ENCODE results near the gene EPHB2.

EPHB2 gene

GRCh38 chr1:22696610-22697009, 14.0 kb upstream of the EPHB2 start:
- TF ChIP-seq EZH2phosphoT487 (IDR thresholded peaks at IDR 0.05; ENCODE audit: borderline replicate concordance) (no peak), CTCF (conservative IDR thresholded peaks at IDR 0.05; ENCODE audit: low read length) (no peak)
- Histone ChIP-seq H4K20me1 (ENCODE audit: insufficient read depth, low read length, poor library complexity, severe bottlenecking) (no peaks in the 10 kb centered on the region), H3K4me2 (ENCODE audit: low read depth, low read length, poor library complexity, severe bottlenecking) (no peak overlapping the region), H3K9me3 (ENCODE audit: insufficient read depth, low read depth, low read length) (no peaks in the 10 kb centered on the region), H3K9ac (ENCODE audit: low read depth, low read length, poor library complexity, severe bottlenecking) (no peak overlapping the region), H3K9me2 (replicated peaks; ENCODE audit: low read depth, low read length) (no peaks in the 10 kb centered on the region), H3K36me3 (ENCODE audit: insufficient read depth, low read length) (no peaks in the 10 kb centered on the region), H3K79me2 (ENCODE audit: insufficient read depth, low read length) (no peaks in the 10 kb centered on the region), H3K4me3 (ENCODE audit: low read length, poor library complexity, severe bottlenecking) (no peak overlapping the region), H3F3A (ENCODE audit: low read depth) (no peaks in the 10 kb centered on the region), H3K4me1 (ENCODE audit: insufficient read depth, low read length, poor library complexity, severe bottlenecking) (no peaks in the 10 kb centered on the region), H3K27me3 (ENCODE audit: insufficient read depth, low read length, poor library complexity, severe bottlenecking) (no peaks in the 10 kb centered on the region), H2AFZ (ENCODE audit: low read length) (no peak overlapping the region)

GRCh38 chr1:22697980-22698379, 12.7 kb upstream of the EPHB2 start:
- no peak overlapping the region for H2AFZ ChIP-seq (ENCODE audit: low read length)
- no peaks in the 10 kb centered on the region for H3K27me3 ChIP-seq (ENCODE audit: insufficient read depth, low read length, poor library complexity, severe bottlenecking)
- H3K36me3 ChIP-seq (ENCODE audit: insufficient read depth, low read length), result no peaks in the 10 kb centered on the region
- no peak overlapping the region for H3K4me2 ChIP-seq (ENCODE audit: low read depth, low read length, poor library complexity, severe bottlenecking)
- no peaks in the 10 kb centered on the region for H3K4me1 ChIP-seq (ENCODE audit: insufficient read depth, low read length, poor library complexity, severe bottlenecking)
- no peaks in the 10 kb centered on the region for H3K9me3 ChIP-seq (ENCODE audit: insufficient read depth, low read depth, low read length)
- no peak overlapping the region for H3K4me3 ChIP-seq (ENCODE audit: low read length, poor library complexity, severe bottlenecking)
- H3K79me2 ChIP-seq (ENCODE audit: insufficient read depth, low read length), result no peaks in the 10 kb centered on the region
- TF ChIP-seq EZH2phosphoT487 (IDR thresholded peaks at IDR 0.05; ENCODE audit: borderline replicate concordance) (no peak), CTCF (conservative IDR thresholded peaks at IDR 0.05; ENCODE audit: low read length) (no peak)
- no peaks in the 10 kb centered on the region for H4K20me1 ChIP-seq (ENCODE audit: insufficient read depth, low read length, poor library complexity, severe bottlenecking)
- no peaks in the 10 kb centered on the region for H3K9me2 ChIP-seq (replicated peaks; ENCODE audit: low read depth, low read length)
- H3K9ac ChIP-seq (ENCODE audit: low read depth, low read length, poor library complexity, severe bottlenecking), result no peak overlapping the region
- H3F3A ChIP-seq (ENCODE audit: low read depth), result no peaks in the 10 kb centered on the region

- H3K79me2 ChIP-seq (ENCODE audit: insufficient read depth, low read length), result no peaks in the 10 kb centered on the region
- no peaks in the 10 kb centered on the region for H4K20me1 ChIP-seq (ENCODE audit: insufficient read depth, low read length, poor library complexity, severe bottlenecking)
- no peaks in the 10 kb centered on the region for H3K36me3 ChIP-seq (ENCODE audit: insufficient read depth, low read length)
- no peak overlapping the region for H3K9ac ChIP-seq (ENCODE audit: low read depth, low read length, poor library complexity, severe bottlenecking)
- H3K9me2 ChIP-seq (replicated peaks; ENCODE audit: low read depth, low read length), result no peaks in the 10 kb centered on the region
- no peaks in the 10 kb centered on the region for H3K9me3 ChIP-seq (ENCODE audit: insufficient read depth, low read depth, low read length)
- H3K27me3 ChIP-seq (ENCODE audit: insufficient read depth, low read length, poor library complexity, severe bottlenecking), result no peaks in the 10 kb centered on the region
- H3K4me2 ChIP-seq (ENCODE audit: low read depth, low read length, poor library complexity, severe bottlenecking), result no peak overlapping the region
- no peaks in the 10 kb centered on the region for H3F3A ChIP-seq (ENCODE audit: low read depth)
- no peaks in the 10 kb centered on the region for H3K4me1 ChIP-seq (ENCODE audit: insufficient read depth, low read length, poor library complexity, severe bottlenecking)
- H2AFZ ChIP-seq (ENCODE audit: low read length), result no peak overlapping the region
- no peak overlapping the region for H3K4me3 ChIP-seq (ENCODE audit: low read length, poor library complexity, severe bottlenecking)
- TF ChIP-seq CTCF (conservative IDR thresholded peaks at IDR 0.05; ENCODE audit: low read length) (no peak), EZH2phosphoT487 (IDR thresholded peaks at IDR 0.05; ENCODE audit: borderline replicate concordance) (no peak)
These were observed 10.7 kb upstream of the EPHB2 start for GRCh38 chr1:22699681-22700520.

Data from Loucy (cell line).